ENCODE data around the gene PLOD2.

Gene PLOD2

GRCh38 chr3:146177519-146177918 lies 16.5 kb upstream of the PLOD2 start:
- Mint-ChIP-seq H3K27ac (no peak overlapping the region), H3K27me3 (peaks cover 4% of the 10 kb centered on the region), H3K36me3 (no peaks in the 10 kb centered on the region)

GRCh38 chr3:146177072-146177471 lies 16.1 kb upstream of the PLOD2 start:
- no peak overlapping the region for H3K27ac Mint-ChIP-seq
- no peaks in the 10 kb centered on the region for H3K4me1 Mint-ChIP-seq
- H3K4me3 Mint-ChIP-seq = no peak overlapping the region
- no peaks in the 10 kb centered on the region for H3K9me3 Mint-ChIP-seq
- peaks cover 4% of the 10 kb centered on the region for H3K27me3 Mint-ChIP-seq
- no peaks in the 10 kb centered on the region for H3K36me3 Mint-ChIP-seq

More at GRCh38 chr3:146177519-146177918, 16.5 kb upstream of the PLOD2 start:
- H3K4me3 Mint-ChIP-seq = no peak overlapping the region
- H3K9me3 Mint-ChIP-seq = no peaks in the 10 kb centered on the region
- no peaks in the 10 kb centered on the region for H3K4me1 Mint-ChIP-seq

DNA sequence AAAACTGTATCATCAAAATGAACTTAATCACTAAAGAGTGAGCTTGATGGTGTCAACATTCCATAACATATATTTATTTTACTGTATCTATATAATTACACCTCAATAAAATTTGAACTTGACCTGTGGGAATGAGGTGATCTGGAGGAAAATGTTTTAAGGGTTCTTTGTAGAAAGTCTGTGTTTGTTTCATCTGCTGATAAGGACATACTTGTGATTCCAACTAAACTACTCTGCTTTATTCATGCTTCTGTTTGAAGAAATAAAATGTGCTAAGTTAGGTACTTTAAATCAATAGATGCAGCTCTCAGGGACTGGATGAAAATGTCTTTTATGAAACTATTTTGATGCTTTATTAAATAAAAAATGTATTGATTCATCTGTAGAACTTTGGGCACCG lies 11.6 kb upstream of the PLOD2 start:
- Mint-ChIP-seq H3K36me3 (no peaks in the 10 kb centered on the region), H3K4me3 (no peak overlapping the region), H3K9me3 (no peaks in the 10 kb centered on the region), H3K4me1 (no peaks in the 10 kb centered on the region), H3K27ac (no peak overlapping the region), H3K27me3 (peaks cover 4% of the 10 kb centered on the region)

GRCh38 chr3:146170591-146170990 lies 9.6 kb upstream of the PLOD2 start:
- Mint-ChIP-seq H3K27ac (no peak overlapping the region), H3K9me3 (no peaks in the 10 kb centered on the region), H3K4me1 (no peaks in the 10 kb centered on the region), H3K27me3 (peaks cover 5% of the 10 kb centered on the region), H3K4me3 (no peak overlapping the region), H3K36me3 (no peaks in the 10 kb centered on the region)

DNA sequence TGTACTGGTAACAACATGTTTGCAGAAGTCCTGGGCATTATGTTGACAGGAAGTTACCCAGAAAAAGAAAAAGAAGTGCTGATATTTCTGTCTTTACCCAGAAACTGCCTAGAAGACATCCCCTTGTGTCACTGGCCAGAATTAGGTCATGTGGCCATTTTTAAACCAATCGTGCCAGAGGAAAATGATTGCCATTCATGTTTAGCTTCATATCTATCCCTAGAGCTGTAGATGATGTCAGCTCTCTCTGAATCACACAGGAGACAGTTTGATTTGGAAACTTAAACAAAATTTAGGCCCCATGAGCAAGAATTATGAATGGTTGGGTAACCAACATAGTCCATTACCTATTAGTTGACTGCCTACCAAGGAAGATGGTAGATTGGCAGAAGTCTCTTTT lies 8.9 kb upstream of the PLOD2 start:
- Mint-ChIP-seq H3K4me3 (no peak overlapping the region), H3K27ac (no peak overlapping the region), H3K36me3 (no peaks in the 10 kb centered on the region), H3K27me3 (peaks cover 5% of the 10 kb centered on the region), H3K9me3 (no peaks in the 10 kb centered on the region), H3K4me1 (no peaks in the 10 kb centered on the region)

DNA sequence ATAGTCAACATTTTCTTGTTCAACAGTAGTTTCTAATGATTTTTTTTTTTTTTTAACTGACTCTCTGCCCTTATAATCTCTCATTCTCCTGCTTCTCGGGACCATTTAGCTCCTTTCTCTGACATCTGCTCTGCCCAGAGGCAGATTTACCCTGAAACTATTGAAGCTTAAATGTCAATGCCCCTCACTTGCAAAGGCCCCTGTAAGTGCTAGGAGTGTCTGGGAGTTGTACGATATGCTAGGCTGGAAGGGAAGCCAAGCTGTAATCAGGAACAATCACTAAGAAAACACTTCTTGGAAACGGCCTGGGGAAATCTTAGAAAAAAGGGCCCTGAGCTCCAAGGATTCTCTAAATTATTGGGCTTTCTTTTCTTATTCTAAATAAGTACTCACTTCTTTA lies 5.8 kb upstream of the PLOD2 start:
- Mint-ChIP-seq H3K36me3 (no peaks in the 10 kb centered on the region), H3K27ac (no peak overlapping the region), H3K9me3 (no peaks in the 10 kb centered on the region)

GRCh38 chr3:146166415-146166821 lies 5.4 kb upstream of the PLOD2 start:
- peaks cover 27% of the 10 kb centered on the region for H3K27me3 Mint-ChIP-seq
- H3K4me3 Mint-ChIP-seq = no peak overlapping the region
- H3K9me3 Mint-ChIP-seq = no peaks in the 10 kb centered on the region
- H3K27ac Mint-ChIP-seq = no peak overlapping the region
- H3K4me1 Mint-ChIP-seq = peaks cover 7% of the 10 kb centered on the region
- no peaks in the 10 kb centered on the region for H3K36me3 Mint-ChIP-seq

More for the DNA sequence above, 5.8 kb upstream of the PLOD2 start:
- H3K27me3 Mint-ChIP-seq = peaks cover 23% of the 10 kb centered on the region
- H3K4me1 Mint-ChIP-seq = peaks cover 3% of the 10 kb centered on the region
- no peak overlapping the region for H3K4me3 Mint-ChIP-seq

- Mint-ChIP-seq H3K36me3 (no peaks in the 10 kb centered on the region), H3K4me3 (no peak overlapping the region), H3K4me1 (peaks cover 7% of the 10 kb centered on the region), H3K27ac (no peak overlapping the region), H3K27me3 (peaks cover 27% of the 10 kb centered on the region), H3K9me3 (no peaks in the 10 kb centered on the region)
These were observed 4.9 kb upstream of the PLOD2 start for GRCh38 chr3:146165877-146166276.

DNA sequence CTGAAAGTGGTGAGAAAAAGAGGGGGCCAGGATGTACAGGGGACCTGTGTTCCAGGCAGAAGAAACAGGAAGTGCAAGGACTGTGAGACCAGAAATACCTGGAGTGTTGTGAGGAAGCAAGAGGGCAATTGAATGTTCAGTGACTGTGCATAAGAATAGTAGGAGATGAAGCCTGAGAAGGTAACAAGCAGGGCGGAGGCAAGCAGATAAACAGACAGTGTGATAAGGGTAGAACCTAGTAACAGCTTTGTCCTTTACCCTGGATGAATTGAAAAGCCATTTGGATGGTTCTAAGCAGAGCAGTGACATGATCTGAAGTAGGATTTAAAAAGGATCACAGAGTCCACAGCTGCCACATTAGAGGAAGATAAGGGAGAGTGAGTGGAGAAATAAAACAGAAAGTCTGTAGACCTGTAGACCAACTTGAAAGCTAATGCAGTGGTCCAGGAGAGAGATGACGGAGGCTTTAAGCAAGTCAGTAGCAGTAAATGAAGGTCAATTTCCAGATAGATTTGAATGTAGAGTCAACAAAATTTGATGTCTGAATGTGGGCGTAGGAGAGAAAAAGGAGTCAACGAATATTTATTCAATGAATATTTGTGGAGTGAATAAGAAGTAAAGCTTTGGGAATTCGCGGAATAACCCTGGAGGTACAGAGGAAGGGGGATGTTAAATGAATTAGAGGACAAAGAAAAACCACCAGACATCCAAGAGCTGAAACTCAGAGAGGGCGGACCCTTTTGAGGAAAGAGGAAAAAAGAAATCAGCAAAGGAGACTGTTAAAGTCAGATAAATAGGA lies 4.2 kb upstream of the PLOD2 start:
- no peak overlapping the region for H3K27ac Mint-ChIP-seq
- H3K9me3 Mint-ChIP-seq = no peaks in the 10 kb centered on the region
- H3K27me3 Mint-ChIP-seq = peaks cover 31% of the 10 kb centered on the region
- H3K4me1 Mint-ChIP-seq = peaks cover 10% of the 10 kb centered on the region
- H3K4me3 Mint-ChIP-seq = no peak overlapping the region
- H3K36me3 Mint-ChIP-seq = no peaks in the 10 kb centered on the region

- Mint-ChIP-seq H3K9me3 (no peaks in the 10 kb centered on the region), H3K27ac (no peak overlapping the region), H3K27me3 (peaks cover 36% of the 10 kb centered on the region), H3K4me3 (no peak overlapping the region), H3K36me3 (no peaks in the 10 kb centered on the region), H3K4me1 (peaks cover 16% of the 10 kb centered on the region)
These were observed 3.5 kb upstream of the PLOD2 start for GRCh38 chr3:146164506-146164905.

DNA sequence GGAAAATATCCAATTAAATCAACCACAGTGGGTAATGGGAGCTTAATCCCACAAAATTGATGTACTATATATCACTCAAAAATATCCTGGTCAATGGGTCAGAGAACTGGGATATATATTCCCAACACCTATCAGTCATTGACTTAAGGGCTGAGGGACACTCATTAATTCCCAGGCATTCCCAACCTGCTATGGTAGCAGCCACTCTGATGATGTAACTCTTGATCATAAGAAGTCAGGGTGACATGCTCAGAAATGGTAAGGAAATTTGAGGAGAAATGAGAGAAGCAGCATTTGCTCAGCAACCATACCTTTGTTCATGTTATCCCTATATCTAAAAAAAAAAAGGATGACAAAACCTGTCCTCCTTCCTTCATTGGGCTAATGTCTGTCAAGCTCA lies 3.1 kb upstream of the PLOD2 start:
- Mint-ChIP-seq H3K4me1 (peaks cover 16% of the 10 kb centered on the region), H3K4me3 (no peak overlapping the region), H3K36me3 (no peaks in the 10 kb centered on the region), H3K27ac (no peak overlapping the region), H3K27me3 (peaks cover 38% of the 10 kb centered on the region), H3K9me3 (no peaks in the 10 kb centered on the region)

GRCh38 chr3:146163584-146163983 lies 2.6 kb upstream of the PLOD2 start:
- H3K27ac Mint-ChIP-seq = no peak overlapping the region
- H3K27me3 Mint-ChIP-seq = peaks cover 41% of the 10 kb centered on the region
- peaks cover 16% of the 10 kb centered on the region for H3K4me1 Mint-ChIP-seq
- no peak overlapping the region for H3K4me3 Mint-ChIP-seq
- H3K9me3 Mint-ChIP-seq = no peaks in the 10 kb centered on the region
- no peaks in the 10 kb centered on the region for H3K36me3 Mint-ChIP-seq

DNA sequence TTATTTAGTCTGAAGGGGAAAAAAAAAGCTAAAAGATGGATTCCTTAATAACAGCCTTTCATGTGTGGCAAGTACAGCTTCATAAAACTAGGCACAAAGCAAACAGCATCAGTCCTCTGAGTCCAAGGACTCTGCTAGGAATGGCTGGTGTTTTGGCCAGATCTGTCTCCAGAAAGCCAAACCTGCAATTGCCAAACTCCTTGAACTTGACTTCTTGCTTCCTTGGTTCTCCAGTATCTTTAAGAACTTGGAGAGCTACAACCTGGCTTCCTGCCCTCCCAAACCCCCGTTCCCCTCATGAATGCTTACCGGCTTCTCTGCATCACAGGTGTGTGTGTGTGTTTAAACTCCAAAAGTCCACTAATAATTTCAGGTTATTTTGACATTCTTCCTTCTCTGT lies 1.6 kb upstream of the PLOD2 start:
- H3K4me1 Mint-ChIP-seq = peaks cover 16% of the 10 kb centered on the region
- H3K27ac Mint-ChIP-seq = no peak overlapping the region
- H3K36me3 Mint-ChIP-seq = no peaks in the 10 kb centered on the region
- peaks cover 43% of the 10 kb centered on the region for H3K27me3 Mint-ChIP-seq
- no peaks in the 10 kb centered on the region for H3K9me3 Mint-ChIP-seq
- no peak overlapping the region for H3K4me3 Mint-ChIP-seq

GRCh38 chr3:146161663-146162002 lies 649 bp upstream of the PLOD2 start:
- no peaks in the 10 kb centered on the region for H3K9me3 Mint-ChIP-seq
- peaks cover 16% of the 10 kb centered on the region for H3K4me1 Mint-ChIP-seq
- H3K4me3 Mint-ChIP-seq = peak overlapping the region; percentile 20
- no peaks in the 10 kb centered on the region for H3K36me3 Mint-ChIP-seq
- peaks cover 45% of the 10 kb centered on the region for H3K27me3 Mint-ChIP-seq
- no peak overlapping the region for H3K27ac Mint-ChIP-seq

GRCh38 chr3:146160321-146160963 lies 542 bp downstream of the PLOD2 start:
- H3K9me3 Mint-ChIP-seq = no peaks in the 10 kb centered on the region
- H3K27me3 Mint-ChIP-seq = peaks cover 46% of the 10 kb centered on the region
- peak overlapping the region; percentile 47 for H3K27ac Mint-ChIP-seq
- no peaks in the 10 kb centered on the region for H3K36me3 Mint-ChIP-seq
- H3K4me3 Mint-ChIP-seq = peak overlapping the region; percentile 51
- H3K4me1 Mint-ChIP-seq = peaks cover 16% of the 10 kb centered on the region

- no peaks in the 10 kb centered on the region for H3K9me3 Mint-ChIP-seq
- no peaks in the 10 kb centered on the region for H3K36me3 Mint-ChIP-seq
- H3K27ac Mint-ChIP-seq = no peak overlapping the region
- H3K4me1 Mint-ChIP-seq = peaks cover 16% of the 10 kb centered on the region
- peaks cover 45% of the 10 kb centered on the region for H3K27me3 Mint-ChIP-seq
- peak overlapping the region; percentile 51 for H3K4me3 Mint-ChIP-seq
These were observed 1.2 kb downstream of the PLOD2 start for GRCh38 chr3:146159616-146160320.
